ENCODE results near the gene TAPBP. TPM values are rescaled to one million over a fixed set of nuclear protein-coding genes. Genes with fewer than 3 reads are reported as not detected.
A peak's percentile ranks its signal among the peaks of the same experiment; 100 is the strongest.

Gene TAPBP
- total RNA-seq, 1 experiment from 2014 or later: 28.2 TPM

DNA sequence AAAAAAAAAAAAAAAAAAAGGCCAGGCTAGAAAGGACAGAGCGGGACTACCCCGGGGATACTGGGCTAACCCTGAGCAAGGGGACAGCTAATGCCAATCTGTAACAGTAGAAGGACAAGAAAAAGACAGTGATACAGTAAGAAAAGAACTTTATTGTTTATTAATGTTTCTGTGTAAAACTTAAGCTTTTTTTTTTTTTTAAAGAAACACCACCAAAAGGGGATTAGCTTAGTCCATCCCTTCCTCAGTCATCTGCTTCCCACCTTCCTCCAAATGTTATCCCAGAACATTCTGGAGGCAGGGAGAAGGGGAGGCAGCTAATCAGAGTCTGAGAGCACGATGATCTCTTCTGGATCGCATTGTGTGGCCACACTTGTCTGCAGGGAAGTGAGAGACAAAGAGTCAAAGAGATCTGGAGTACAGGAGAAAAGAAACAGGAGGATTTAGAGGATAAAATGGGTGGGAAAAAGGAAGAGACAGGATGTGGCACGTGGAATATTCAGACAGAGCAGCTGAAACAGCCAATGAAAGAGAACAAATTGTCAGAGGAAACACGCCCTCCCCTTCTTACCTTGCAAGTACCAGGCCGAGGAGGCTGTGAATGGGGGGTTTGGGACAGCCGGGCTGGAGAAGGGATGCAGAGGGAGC, 4.7 kb upstream of the TAPBP start:
- H3K27me3 Mint-ChIP-seq (ENCODE audit: low read depth): no peaks in the 10 kb centered on the region; the same call in 1 of the 2 replicates
- peaks cover 28 to 47% (median 42%) of the 10 kb centered on the region in 3 experiments for H3K36me3 Mint-ChIP-seq (ENCODE audit: insufficient read depth in 1 of 3, low read depth in 3 of 3)
- no peak overlapping the region for H2BK20ac ChIP-seq (ENCODE audit: low read depth, low read length, poor library complexity, severe bottlenecking)
- no peak overlapping the region for H2BK15ac ChIP-seq (ENCODE audit: low read depth, low read length)
- H3K4me1 Mint-ChIP-seq: peaks cover 57 to 64% of the 10 kb centered on the region in 2 experiments
- H3K4me3 Mint-ChIP-seq: peak overlapping the region; percentile 94 to 98
- no peak overlapping the region for H4K5ac ChIP-seq (ENCODE audit: insufficient read length, low read depth, low read length)
- peaks cover 28% of the 10 kb centered on the region for H3K23me2 ChIP-seq (ENCODE audit: insufficient read length, low read depth, low read length, poor library complexity, severe bottlenecking)
- peak overlapping the region; percentile 53 for H3K27ac ChIP-seq (ENCODE audit: insufficient read length, low read depth, low read length)
- peaks cover 8% of the 10 kb centered on the region; the same call in 1 of the 2 replicates for H3K79me2 ChIP-seq (ENCODE audit: insufficient read depth, low read length)
- no peak overlapping the region for H3K4ac ChIP-seq (ENCODE audit: low read depth, low read length)
- no peaks in the 10 kb centered on the region for H4K20me1 ChIP-seq (ENCODE audit: control insufficient read depth, insufficient read depth, insufficient read length)
- no peaks in the 10 kb centered on the region for H3K27me3 ChIP-seq (ENCODE audit: insufficient read depth, low read length)
- peaks cover 0 to 3% of the 10 kb centered on the region in 2 experiments; a peak in 2 of 5 replicates for H3K9me3 Mint-ChIP-seq
- DNase-seq: no peak
- WGBS (ENCODE audit: extremely low coverage, insufficient read length, low lambda C conversion rate): no CpG with 5 or more reads among the region's 8 CpGs
- H3K56ac ChIP-seq (ENCODE audit: insufficient read length, low read depth, low read length): no peak overlapping the region
- H3K23ac ChIP-seq (ENCODE audit: insufficient read length, low read depth, low read length): no peak overlapping the region
- H3K14ac ChIP-seq (ENCODE audit: insufficient read depth, low read length): no peak overlapping the region
- H2BK5ac ChIP-seq (ENCODE audit: insufficient read length, low read length): no peak overlapping the region
- peaks cover 5% of the 10 kb centered on the region; the same call in 1 of the 2 replicates for H3K4me1 ChIP-seq (ENCODE audit: insufficient read depth, low read length)
- H3K9me3 ChIP-seq (ENCODE audit: control insufficient read depth, low read depth, low read length): no peaks in the 10 kb centered on the region
- H3K27ac Mint-ChIP-seq: peak overlapping the region; percentile 99; a peak in 5 of 7 replicates
- H2AFZ ChIP-seq (ENCODE audit: low read length): no peak overlapping the region
- H3K79me1 ChIP-seq (ENCODE audit: insufficient read depth, low read depth, low read length, poor library complexity, severe bottlenecking): peaks cover 7% of the 10 kb centered on the region
- no peak overlapping the region for H2AK5ac ChIP-seq (ENCODE audit: insufficient read length, low read length)
- no peak overlapping the region for H4K8ac ChIP-seq (replicated peaks; ENCODE audit: insufficient read length, low read depth, low read length)
- H4K91ac ChIP-seq (ENCODE audit: insufficient read length, low read depth, low read length): no peak overlapping the region
- H3K18ac ChIP-seq (ENCODE audit: insufficient read length, low read depth, low read length): no peak overlapping the region
- TF ChIP-seq, protein P1, sequence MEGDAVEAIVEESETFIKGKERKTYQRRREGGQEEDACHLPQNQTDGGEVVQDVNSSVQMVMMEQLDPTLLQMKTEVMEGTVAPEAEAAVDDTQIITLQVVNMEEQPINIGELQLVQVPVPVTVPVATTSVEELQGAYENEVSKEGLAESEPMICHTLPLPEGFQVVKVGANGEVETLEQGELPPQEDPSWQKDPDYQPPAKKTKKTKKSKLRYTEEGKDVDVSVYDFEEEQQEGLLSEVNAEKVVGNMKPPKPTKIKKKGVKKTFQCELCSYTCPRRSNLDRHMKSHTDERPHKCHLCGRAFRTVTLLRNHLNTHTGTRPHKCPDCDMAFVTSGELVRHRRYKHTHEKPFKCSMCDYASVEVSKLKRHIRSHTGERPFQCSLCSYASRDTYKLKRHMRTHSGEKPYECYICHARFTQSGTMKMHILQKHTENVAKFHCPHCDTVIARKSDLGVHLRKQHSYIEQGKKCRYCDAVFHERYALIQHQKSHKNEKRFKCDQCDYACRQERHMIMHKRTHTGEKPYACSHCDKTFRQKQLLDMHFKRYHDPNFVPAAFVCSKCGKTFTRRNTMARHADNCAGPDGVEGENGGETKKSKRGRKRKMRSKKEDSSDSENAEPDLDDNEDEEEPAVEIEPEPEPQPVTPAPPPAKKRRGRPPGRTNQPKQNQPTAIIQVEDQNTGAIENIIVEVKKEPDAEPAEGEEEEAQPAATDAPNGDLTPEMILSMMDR (conservative IDR thresholded peaks at IDR 0.05): no peak
- H2BK12ac ChIP-seq (ENCODE audit: insufficient read length, low read depth, low read length): no peak overlapping the region
- peak overlapping the region; percentile 10 for H3K9ac ChIP-seq (ENCODE audit: extremely low read depth, insufficient read length, low read length)
- H3T11ph ChIP-seq (ENCODE audit: low read length): no peak overlapping the region
- peak overlapping the region; percentile 71 for H3K4me2 ChIP-seq (ENCODE audit: insufficient read depth, insufficient read length, low read length)
- H2BK120ac ChIP-seq (ENCODE audit: low read depth, low read length, poor library complexity, severe bottlenecking): no peak overlapping the region

Data from H9 (cell line).